ENCODE data around the gene LRP6.

- TF ChIP-seq POLR2A (IDR thresholded peaks at IDR 0.05; ENCODE audit: low read depth, low read length) (no peak), POLR2AphosphoS5 (IDR thresholded peaks at IDR 0.05; ENCODE audit: low read depth, low read length) (no peak)
Observed at GRCh38 chr12:12302976-12303375, 36.1 kb upstream of the LRP6 start.

Data from GM12892 (cell line).